Measurements from ENCODE around the gene AKTIP.

The AKTIP gene

DNA sequence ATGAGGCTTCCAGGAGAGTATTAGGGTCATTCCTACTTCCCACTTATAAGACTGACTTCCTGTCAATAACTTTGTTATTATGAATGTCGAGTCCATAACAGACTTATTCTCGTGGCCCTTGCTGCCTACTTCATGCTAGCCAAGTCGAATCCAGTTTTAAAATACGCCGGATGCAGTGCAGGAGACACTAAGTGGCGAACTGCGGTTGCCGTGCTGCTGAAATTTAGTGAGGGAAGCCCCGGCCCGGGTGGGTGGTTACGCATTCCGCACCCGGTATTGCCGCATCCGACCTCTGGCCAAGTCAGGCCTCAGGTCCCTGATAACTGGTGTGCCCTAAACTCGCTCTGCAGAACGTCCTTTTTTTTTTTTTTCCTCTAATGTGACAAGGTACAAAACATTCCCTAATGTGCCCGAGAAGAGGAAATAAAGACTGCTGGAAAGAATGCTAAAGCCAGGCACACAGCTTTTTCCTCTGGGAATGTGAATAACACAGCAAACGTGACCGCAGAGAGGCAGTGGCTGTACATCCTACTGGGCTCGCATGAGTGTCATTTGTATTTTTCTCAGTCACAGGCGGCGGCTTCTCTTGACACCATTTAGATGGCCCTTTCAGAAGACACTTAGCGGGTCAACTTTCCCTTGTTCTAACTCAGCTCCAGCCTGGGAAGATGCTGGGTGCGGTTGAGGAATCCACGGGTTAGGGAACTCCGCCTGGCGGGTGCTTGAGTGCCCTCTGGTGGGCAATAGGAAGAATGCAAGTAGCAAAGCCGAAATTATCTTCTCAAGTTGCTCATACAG, 7.1 kb upstream of the AKTIP start:
- TF ChIP-seq FOXP2 (optimal IDR thresholded peaks at IDR 0.05; ENCODE audit: borderline replicate concordance, extremely low read depth, extremely low read length, insufficient read depth) (no peak), TAF1 (IDR thresholded peaks at IDR 0.05; ENCODE audit: borderline replicate concordance, insufficient read depth, low read length) (no peak), POLR2AphosphoS5 (IDR thresholded peaks at IDR 0.05; ENCODE audit: low read depth, low read length) (no peak), SIN3A (IDR thresholded peaks at IDR 0.05; ENCODE audit: borderline replicate concordance, insufficient read depth, low read length) (no peak)
- TF ChIP-seq, protein P1, sequence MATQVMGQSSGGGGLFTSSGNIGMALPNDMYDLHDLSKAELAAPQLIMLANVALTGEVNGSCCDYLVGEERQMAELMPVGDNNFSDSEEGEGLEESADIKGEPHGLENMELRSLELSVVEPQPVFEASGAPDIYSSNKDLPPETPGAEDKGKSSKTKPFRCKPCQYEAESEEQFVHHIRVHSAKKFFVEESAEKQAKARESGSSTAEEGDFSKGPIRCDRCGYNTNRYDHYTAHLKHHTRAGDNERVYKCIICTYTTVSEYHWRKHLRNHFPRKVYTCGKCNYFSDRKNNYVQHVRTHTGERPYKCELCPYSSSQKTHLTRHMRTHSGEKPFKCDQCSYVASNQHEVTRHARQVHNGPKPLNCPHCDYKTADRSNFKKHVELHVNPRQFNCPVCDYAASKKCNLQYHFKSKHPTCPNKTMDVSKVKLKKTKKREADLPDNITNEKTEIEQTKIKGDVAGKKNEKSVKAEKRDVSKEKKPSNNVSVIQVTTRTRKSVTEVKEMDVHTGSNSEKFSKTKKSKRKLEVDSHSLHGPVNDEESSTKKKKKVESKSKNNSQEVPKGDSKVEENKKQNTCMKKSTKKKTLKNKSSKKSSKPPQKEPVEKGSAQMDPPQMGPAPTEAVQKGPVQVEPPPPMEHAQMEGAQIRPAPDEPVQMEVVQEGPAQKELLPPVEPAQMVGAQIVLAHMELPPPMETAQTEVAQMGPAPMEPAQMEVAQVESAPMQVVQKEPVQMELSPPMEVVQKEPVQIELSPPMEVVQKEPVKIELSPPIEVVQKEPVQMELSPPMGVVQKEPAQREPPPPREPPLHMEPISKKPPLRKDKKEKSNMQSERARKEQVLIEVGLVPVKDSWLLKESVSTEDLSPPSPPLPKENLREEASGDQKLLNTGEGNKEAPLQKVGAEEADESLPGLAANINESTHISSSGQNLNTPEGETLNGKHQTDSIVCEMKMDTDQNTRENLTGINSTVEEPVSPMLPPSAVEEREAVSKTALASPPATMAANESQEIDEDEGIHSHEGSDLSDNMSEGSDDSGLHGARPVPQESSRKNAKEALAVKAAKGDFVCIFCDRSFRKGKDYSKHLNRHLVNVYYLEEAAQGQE (IDR thresholded peaks at IDR 0.05; ENCODE audit: insufficient read depth in 1 of 2, low read depth in 2 of 2, low read length in 2 of 2): no peak

DNA sequence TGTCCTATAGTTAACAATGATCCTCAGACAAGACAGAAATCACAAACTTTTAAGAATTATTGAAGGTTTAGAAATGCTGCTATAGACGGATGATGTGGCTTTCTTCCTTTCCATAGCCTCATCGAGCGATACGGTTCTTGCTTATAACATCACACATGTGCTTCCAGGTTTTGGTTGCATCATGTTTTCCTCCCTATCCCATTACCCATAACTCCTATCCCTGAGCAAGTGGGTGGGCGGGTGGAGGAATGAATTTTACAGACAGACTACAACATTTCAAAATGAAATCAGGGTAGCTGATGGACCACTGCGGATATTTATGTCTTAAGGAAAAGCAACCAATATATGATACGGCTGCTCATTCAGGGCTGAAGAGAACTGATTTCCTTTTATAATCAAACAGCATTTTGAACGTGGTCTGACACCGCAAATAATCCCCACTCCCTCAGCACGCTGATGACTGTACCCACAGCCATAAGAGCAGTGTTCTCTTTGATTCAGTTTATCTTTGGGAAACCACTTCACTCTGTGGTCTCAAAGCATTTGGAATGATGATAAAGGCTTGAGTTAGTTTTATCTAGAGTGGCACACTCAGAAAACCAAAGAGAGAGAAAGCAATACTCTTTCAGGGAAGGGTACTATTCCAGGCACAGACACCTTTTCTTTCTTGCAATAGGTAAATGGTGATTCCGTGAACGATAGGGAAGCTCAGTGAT, 4.6 kb upstream of the AKTIP start:
- TF ChIP-seq POLR2AphosphoS5 (IDR thresholded peaks at IDR 0.05; ENCODE audit: low read depth, low read length) (no peak), SIN3A (IDR thresholded peaks at IDR 0.05; ENCODE audit: borderline replicate concordance, insufficient read depth, low read length) (no peak)
- TF ChIP-seq, protein P1 (IDR thresholded peaks at IDR 0.05; ENCODE audit: insufficient read depth in 1 of 2, low read depth in 2 of 2, low read length in 2 of 2): no peak

- TF ChIP-seq SIN3A (IDR thresholded peaks at IDR 0.05; ENCODE audit: borderline replicate concordance, insufficient read depth, low read length) (no peak), FOXP2 (optimal IDR thresholded peaks at IDR 0.05; ENCODE audit: borderline replicate concordance, extremely low read depth, extremely low read length, insufficient read depth) (no peak), TAF1 (IDR thresholded peaks at IDR 0.05; ENCODE audit: borderline replicate concordance, insufficient read depth, low read length) (no peak), POLR2AphosphoS5 (IDR thresholded peaks at IDR 0.05; ENCODE audit: low read depth, low read length) (no peak)
- TF ChIP-seq, protein P1 (IDR thresholded peaks at IDR 0.05; ENCODE audit: insufficient read depth in 1 of 2, low read depth in 2 of 2, low read length in 2 of 2): no peak
Observed at GRCh38 chr16:53506254-53506653, 3.2 kb upstream of the AKTIP start.

DNA sequence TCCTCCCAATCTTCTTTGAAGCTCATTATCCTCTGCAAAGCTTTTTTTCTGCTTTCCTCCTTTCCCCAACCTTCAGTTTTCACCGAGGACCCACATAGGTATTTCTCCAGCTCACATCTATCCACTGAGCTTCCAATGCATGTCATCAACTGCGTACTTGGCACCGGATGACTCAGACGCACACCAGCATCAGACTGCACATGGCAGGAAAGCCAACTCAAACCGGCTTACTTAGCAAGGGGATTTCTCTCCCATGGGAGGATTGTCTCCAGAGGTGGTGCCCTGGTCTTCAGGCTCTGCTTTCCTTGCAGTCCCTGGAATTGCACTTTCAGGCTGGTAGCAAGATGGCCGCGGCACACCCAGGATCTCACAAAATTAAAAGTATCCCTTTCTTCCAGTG, 1.7 kb upstream of the AKTIP start:
- TF ChIP-seq TAF1 (IDR thresholded peaks at IDR 0.05; ENCODE audit: borderline replicate concordance, insufficient read depth, low read length): no peak
- TF ChIP-seq, protein P1 (IDR thresholded peaks at IDR 0.05; ENCODE audit: insufficient read depth in 1 of 2, low read depth in 2 of 2, low read length in 2 of 2): no peak
- TF ChIP-seq SIN3A (IDR thresholded peaks at IDR 0.05; ENCODE audit: borderline replicate concordance, insufficient read depth, low read length): no peak
- TF ChIP-seq POLR2AphosphoS5 (IDR thresholded peaks at IDR 0.05; ENCODE audit: low read depth, low read length): no peak
- TF ChIP-seq FOXP2 (optimal IDR thresholded peaks at IDR 0.05; ENCODE audit: borderline replicate concordance, extremely low read depth, extremely low read length, insufficient read depth): no peak

All from PFSK-1 (cell line).